HG03354 (cell line): ENCODE data around the gene GFI1B.
"Not testable (repeated sequence)": the region's sequence is repeated elsewhere in the genome, so short reads cannot be mapped to it uniquely, and the experiment has no call there.

Source experiments
- ATAC-seq: cut with Tn5 transposase; IDR thresholded peaks from one replicate; pipeline ENCODE4 v1.9.1; 2021; ENCODE audit warnings: mild to moderate bottlenecking; ENCODE audit not compliant: unreplicated experiment, poor library complexity, severe bottlenecking

The GFI1B gene

GRCh38 chr9:133005957-133006356 lies 27.5 kb downstream of the GFI1B start:
- ATAC-seq, result no peak

- ATAC-seq, result no peak
Measured at GRCh38 chr9:133006731-133007352, 28.3 kb downstream of the GFI1B start.

- no peak for ATAC-seq
Measured at GRCh38 chr9:133008406-133008805, 29.9 kb downstream of the GFI1B start.

GRCh38 chr9:133008824-133009223 lies 30.3 kb downstream of the GFI1B start:
- no peak for ATAC-seq

GRCh38 chr9:133009906-133010582 lies 31.6 kb downstream of the GFI1B start:
- ATAC-seq, result no peak

- no peak for ATAC-seq
Measured at GRCh38 chr9:133014696-133015095, 36.2 kb downstream of the GFI1B start.

GRCh38 chr9:133023117-133023890 lies 44.8 kb downstream of the GFI1B start:
- no peak for ATAC-seq

GRCh38 chr9:133026426-133026825 lies 47.9 kb downstream of the GFI1B start:
- ATAC-seq, result no peak

- no peak for ATAC-seq
Measured at GRCh38 chr9:133027134-133027533, 48.6 kb downstream of the GFI1B start.

GRCh38 chr9:133028221-133028620 lies 49.7 kb downstream of the GFI1B start:
- no peak for ATAC-seq

GRCh38 chr9:133029994-133030316 lies 51.5 kb downstream of the GFI1B start:
- peak; percentile 5 for ATAC-seq

- peak; percentile 96 for ATAC-seq
Measured at GRCh38 chr9:133030317-133031129, 52.0 kb downstream of the GFI1B start, which contains the start of gene GTF3C5. TSS of gene GTF3C5 (plus strand) at chr9:133030997. CDS start at chr9:133031012, 15 bp downstream.

- no peak for ATAC-seq
Measured at GRCh38 chr9:133031130-133031422, 52.6 kb downstream of the GFI1B start.

GRCh38 chr9:133031496-133031911 lies 53.0 kb downstream of the GFI1B start:
- no peak for ATAC-seq

GRCh38 chr9:133032171-133032570 lies 53.7 kb downstream of the GFI1B start:
- ATAC-seq, result no peak

- no peak for ATAC-seq
Measured at GRCh38 chr9:133035669-133036068, 57.2 kb downstream of the GFI1B start.

GRCh38 chr9:133037775-133038515 lies 59.5 kb downstream of the GFI1B start:
- no peak for ATAC-seq

GRCh38 chr9:133040892-133041479 lies 62.5 kb downstream of the GFI1B start:
- ATAC-seq, result not testable (repeated sequence)
